Stimulated activated CD8-positive, alpha-beta memory T cell treated with anti-CD3 and anti-CD28 coated beads, Interleukin-4, amount 100 ng/mL, for 24 hours (primary cell): ENCODE data around the gene KRT33A.

ENCODE experiments used
- DNase-seq: peaks from one replicate; pipeline ENCODE4 v3.0.0-alpha.2; 2020; ENCODE audit warnings: low read depth

Gene KRT33A

DNA sequence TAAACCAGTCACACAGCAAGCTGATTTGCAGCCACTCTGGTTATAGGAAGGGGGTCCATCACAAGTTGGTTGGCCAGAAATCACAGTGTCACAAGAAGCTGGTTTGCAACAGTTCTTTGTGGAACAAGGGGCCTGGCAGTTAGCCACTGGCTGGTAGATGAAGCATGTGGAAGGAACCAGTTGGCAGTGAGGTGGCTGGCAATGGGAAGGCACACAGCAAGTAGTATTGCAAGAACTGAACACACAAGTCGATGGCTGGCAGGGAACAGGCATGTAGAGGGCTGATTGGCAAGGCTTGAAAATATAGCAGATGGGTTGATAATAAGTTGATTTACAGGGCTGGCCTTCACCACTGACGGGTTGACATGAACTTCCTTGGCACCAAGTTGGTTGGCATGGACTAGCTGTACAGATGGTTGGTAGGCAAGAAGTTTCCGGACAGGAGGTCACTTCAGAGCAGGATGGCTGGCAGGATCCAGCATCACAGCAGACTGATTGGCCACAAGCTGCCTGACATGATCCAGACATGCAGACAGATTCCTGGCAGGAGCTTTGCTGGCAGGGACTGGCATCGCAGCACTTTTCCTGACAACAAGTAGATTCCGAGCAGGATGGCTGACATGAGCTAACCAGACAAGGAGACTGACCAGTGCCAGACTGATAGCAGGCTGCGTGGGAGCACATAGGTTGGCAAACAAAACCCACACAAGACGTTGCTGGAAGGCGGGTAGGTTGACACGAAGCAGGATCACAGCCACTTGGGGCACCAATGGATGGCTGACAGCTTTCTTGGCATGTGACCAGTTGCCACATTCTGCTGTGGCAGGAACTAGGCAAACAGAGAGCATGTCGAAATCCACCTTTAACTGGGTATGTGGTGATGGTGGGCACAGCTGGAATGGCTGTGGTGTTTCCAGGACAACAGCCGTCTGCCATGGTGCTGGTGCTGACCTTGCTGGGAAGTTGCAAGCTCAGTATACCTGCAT, 48.4 kb downstream of the KRT33A start, which contains the start of gene KRTAP29-1:
KRTAP29-1 (minus strand) TSS at position 936 of the 986 bp plus-strand sequence; CDS start at position 936, 0 bp downstream.
- DNase-seq: no peak

DNA sequence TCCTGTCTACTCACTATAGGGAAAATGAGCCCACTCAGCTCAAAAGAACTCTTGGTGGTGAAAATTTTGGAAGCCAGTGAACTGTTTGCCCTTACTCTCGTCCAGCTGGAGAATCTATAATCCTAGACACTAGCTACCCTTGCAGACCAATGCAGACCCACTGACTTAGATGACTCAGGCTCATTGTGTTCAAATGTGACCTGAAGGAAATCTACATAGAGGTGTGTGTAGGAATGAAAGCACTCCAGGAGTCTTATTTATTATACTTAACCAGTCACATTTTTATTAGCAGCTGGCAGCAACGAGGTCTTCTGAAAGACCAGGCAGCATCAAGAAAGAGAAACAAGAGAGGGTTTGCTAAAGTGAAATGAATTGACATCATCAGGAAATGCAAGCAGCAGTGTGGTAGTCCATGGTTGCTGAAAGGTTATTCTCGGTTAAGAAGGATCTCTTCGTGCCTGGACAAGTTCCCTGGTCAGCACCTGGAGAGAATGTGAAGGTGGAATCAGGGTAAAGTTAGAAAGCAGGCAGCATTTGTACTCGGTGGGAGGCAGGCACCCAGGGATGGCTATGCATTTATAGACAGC, 49.3 kb downstream of the KRT33A start:
- DNase-seq: no peak

DNA sequence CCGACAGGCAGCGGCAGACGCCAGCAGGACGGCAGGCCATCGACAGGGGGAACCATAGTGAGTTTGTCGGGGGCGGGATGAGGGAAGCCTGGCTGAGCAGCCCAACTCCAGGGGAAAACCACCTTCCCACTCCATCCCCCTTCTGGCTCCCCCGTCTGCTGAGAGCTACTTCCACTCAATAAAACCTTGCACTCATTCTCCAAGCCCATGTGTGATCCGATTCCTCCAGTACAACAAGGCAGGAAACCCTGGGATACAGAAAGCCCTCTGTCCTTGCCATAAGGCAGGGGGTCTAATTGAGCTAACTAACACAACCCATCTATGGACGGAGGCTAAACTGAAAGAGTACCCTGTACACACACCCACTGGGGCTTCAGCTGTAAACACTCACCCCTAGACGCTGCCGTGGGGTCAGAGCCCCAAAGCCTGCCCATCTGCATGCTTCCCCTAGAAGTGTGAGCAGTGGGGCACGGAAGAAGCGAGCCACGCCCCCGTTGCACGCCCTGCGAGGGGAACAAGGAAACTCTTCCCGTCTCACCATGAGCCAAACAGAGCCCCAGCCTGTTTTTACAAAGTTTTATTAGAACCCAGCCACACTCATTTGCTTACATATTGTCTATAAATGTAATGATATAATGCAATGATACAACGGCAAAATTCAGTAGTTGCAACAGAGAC, 52.0 kb downstream of the KRT33A start:
- no peak for DNase-seq

- no peak for DNase-seq
Observed at GRCh38 chr17:41296846-41297245, 53.8 kb downstream of the KRT33A start.
